SU-DHL-6 (cell line): ENCODE results near the gene KHDC4.

ENCODE experiments used
- H2AFZ ChIP-seq: fragments of 200-600 bp; sonication (generic); 2 replicates; pipeline ENCODE4 v1.6.1; 2014; ENCODE audit warnings: low read depth, mild to moderate bottlenecking, moderate library complexity, mixed read lengths, antibody characterized with exemption, low read length; ENCODE audit not compliant: severe bottlenecking
- H3F3A ChIP-seq: fragments of 200-600 bp; shearing (Covaris generic); 2 replicates; pipeline ENCODE4 v1.6.0; 2016; ENCODE audit warnings: antibody characterized with exemption, mild to moderate bottlenecking; ENCODE audit not compliant: insufficient read depth
- H3K27ac ChIP-seq: fragments of 200-600 bp; sonication (generic); 2 replicates; pipeline ENCODE4 v1.5.1; 2016; ENCODE audit warnings: low read depth, mild to moderate bottlenecking, low read length, moderate library complexity, mixed read lengths
- H3K27me3 ChIP-seq: fragments of 200-600 bp; sonication (generic), shearing (Covaris generic); 2 replicates; pipeline ENCODE4 v1.6.0; 2014; ENCODE audit warnings: mild to moderate bottlenecking, low read length
- H3K36me3 ChIP-seq: fragments of 200-600 bp; sonication (generic); 2 replicates; pipeline ENCODE4 v1.6.1; 2014; ENCODE audit warnings: mild to moderate bottlenecking, low read length, mixed read lengths
- H3K4me2 ChIP-seq: fragments of 300-600, 200-600 bp; shearing (Covaris generic), sonication (generic); 2 replicates; pipeline ENCODE4 v1.6.0; 2014; ENCODE audit warnings: low read length, low read depth, mild to moderate bottlenecking; ENCODE audit not compliant: poor library complexity, severe bottlenecking
- H3K4me3 ChIP-seq: fragments of 200-600 bp; sonication (generic); 2 replicates; pipeline ENCODE4 v1.5.1; 2014; ENCODE audit warnings: antibody characterized with exemption, low read length, mild to moderate bottlenecking, mixed read lengths; ENCODE audit not compliant: insufficient read depth, poor library complexity, severe bottlenecking
- H3K79me2 ChIP-seq: fragments of 200-600 bp; sonication (generic); 2 replicates; pipeline ENCODE4 v1.6.1; 2014; ENCODE audit warnings: mild to moderate bottlenecking, low read length, moderate library complexity; ENCODE audit not compliant: insufficient read depth
- H3K9ac ChIP-seq: fragments of 200-600 bp; sonication (generic); 2 replicates; pipeline ENCODE4 v1.7.0; 2014; ENCODE audit warnings: mild to moderate bottlenecking, low read length
- H3K9me2 ChIP-seq: fragments of 200-600 bp; sonication (generic); replicated peaks from 2 replicates; pipeline ENCODE4 v1.6.1; 2014; ENCODE audit warnings: low read length; ENCODE audit not compliant: insufficient read depth
- H3K9me3 ChIP-seq: fragments of 200-600 bp; sonication (generic); 2 replicates; pipeline ENCODE4 v1.6.1; 2014; ENCODE audit warnings: low read length, mixed read lengths; ENCODE audit not compliant: insufficient read depth
- H4K20me1 ChIP-seq: fragments of 200-600 bp; sonication (generic); 2 replicates; pipeline ENCODE4 v1.6.1; 2014; ENCODE audit warnings: low read depth, mild to moderate bottlenecking, antibody characterized with exemption, low read length, moderate library complexity, mixed read lengths
- EZH2phosphoT487 ChIP-seq: fragments of 200-600 bp; sonication (generic), shearing (Covaris generic); conservative IDR thresholded peaks from 2 replicates; pipeline ENCODE4 v1.6.1; 2018; ENCODE audit warnings: mild to moderate bottlenecking, antibody characterized with exemption, low read length, moderate library complexity, mixed read lengths
- TF ChIP-seq, protein P1 (sequence below): fragments of 200-600 bp; sonication (generic); IDR thresholded peaks from one replicate; pipeline ENCODE4 v1.5.1; 2017; ENCODE audit warnings: antibody characterized with exemption, mild to moderate bottlenecking, low read length, moderate library complexity; ENCODE audit not compliant: insufficient read depth, poor library complexity, severe bottlenecking

KHDC4 gene

DNA sequence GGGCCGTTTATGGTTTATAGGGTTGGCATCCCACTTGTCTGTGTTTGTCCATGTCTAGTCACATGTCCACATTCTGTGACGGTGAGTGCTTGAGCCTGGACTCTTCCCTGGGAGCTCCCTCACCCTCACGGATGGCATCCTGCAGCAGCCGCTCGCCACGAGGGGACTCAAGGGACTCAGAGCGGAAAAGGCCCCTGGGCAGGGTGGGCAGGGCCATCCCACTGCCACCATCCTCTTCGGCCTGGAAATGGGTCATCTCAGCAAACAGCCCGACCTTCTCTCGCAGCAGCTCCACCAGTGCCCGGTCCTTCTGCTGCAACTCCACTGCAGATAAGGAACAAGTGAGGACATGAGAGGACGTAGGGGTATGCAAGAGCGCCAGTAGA lies 18.3 kb upstream of the KHDC4 start:
- Histone ChIP-seq H3K27me3 (no peaks in the 10 kb centered on the region), H4K20me1 (no peaks in the 10 kb centered on the region), H3K9ac (no peak overlapping the region), H3K79me2 (no peaks in the 10 kb centered on the region), H3K4me3 (no peak overlapping the region), H3K4me2 (no peak overlapping the region), H3K9me2 (no peaks in the 10 kb centered on the region), H2AFZ (no peak overlapping the region), H3F3A (peaks cover 15% of the 10 kb centered on the region; the same call in 1 of the 2 replicates), H3K27ac (no peak overlapping the region), H3K9me3 (no peaks in the 10 kb centered on the region), H3K36me3 (peaks cover 34% of the 10 kb centered on the region)
- TF ChIP-seq, protein P1, sequence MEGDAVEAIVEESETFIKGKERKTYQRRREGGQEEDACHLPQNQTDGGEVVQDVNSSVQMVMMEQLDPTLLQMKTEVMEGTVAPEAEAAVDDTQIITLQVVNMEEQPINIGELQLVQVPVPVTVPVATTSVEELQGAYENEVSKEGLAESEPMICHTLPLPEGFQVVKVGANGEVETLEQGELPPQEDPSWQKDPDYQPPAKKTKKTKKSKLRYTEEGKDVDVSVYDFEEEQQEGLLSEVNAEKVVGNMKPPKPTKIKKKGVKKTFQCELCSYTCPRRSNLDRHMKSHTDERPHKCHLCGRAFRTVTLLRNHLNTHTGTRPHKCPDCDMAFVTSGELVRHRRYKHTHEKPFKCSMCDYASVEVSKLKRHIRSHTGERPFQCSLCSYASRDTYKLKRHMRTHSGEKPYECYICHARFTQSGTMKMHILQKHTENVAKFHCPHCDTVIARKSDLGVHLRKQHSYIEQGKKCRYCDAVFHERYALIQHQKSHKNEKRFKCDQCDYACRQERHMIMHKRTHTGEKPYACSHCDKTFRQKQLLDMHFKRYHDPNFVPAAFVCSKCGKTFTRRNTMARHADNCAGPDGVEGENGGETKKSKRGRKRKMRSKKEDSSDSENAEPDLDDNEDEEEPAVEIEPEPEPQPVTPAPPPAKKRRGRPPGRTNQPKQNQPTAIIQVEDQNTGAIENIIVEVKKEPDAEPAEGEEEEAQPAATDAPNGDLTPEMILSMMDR = no peak
- TF ChIP-seq EZH2phosphoT487 = no peak

DNA sequence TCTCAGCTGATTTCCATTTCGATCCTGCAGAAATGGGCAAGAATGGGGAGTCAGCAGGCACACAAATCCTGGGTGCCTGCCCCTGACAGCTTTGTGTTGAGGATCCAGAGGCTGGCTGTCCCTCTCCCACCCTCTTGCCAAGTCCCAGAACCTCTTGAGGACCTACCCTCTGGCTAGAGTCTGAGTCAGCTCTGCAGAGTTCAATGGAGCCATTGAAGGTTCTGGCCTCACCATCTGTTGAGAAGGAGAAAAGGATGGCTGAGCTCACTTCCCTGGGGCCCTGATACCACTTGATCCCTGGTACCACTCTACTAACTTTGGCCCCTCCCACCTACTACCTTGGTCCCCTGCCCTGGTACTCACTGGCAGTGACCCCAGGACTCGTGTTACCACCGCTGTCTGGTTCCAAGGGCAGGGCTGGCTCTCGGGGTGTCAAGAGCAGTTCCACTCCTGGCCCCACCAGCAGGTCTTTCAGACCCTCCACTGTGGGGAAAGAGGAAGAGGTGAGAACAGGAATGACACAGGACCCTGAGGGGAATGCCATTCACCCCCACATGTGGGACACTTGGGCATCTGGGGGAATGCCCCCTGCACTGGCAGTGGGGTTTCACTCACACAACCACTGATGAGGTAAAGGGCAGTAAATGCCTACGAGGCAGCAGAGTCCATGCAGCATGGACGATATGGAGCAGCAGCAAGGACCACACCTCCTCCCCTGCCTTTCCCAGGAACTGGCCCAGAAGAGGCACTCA lies 17.7 kb upstream of the KHDC4 start:
- TF ChIP-seq, protein P1 = no peak
- no peak for TF ChIP-seq EZH2phosphoT487
- no peaks in the 10 kb centered on the region for H3K9me3 ChIP-seq
- no peaks in the 10 kb centered on the region for H4K20me1 ChIP-seq
- no peak overlapping the region for H3K9ac ChIP-seq
- H3K4me2 ChIP-seq = no peak overlapping the region
- H3K4me3 ChIP-seq = no peak overlapping the region
- peaks cover 20% of the 10 kb centered on the region for H3F3A ChIP-seq
- no peaks in the 10 kb centered on the region for H3K27me3 ChIP-seq
- H2AFZ ChIP-seq = no peak overlapping the region
- H3K79me2 ChIP-seq = no peaks in the 10 kb centered on the region
- H3K36me3 ChIP-seq = peaks cover 32% of the 10 kb centered on the region
- no peak overlapping the region for H3K27ac ChIP-seq
- H3K9me2 ChIP-seq = no peaks in the 10 kb centered on the region

- TF ChIP-seq EZH2phosphoT487 = no peak
- TF ChIP-seq, protein P1 = no peak
Observed at GRCh38 chr1:155950829-155951228, 16.6 kb upstream of the KHDC4 start.

More at GRCh38 chr1:155950829-155951228, 16.6 kb upstream of the KHDC4 start:
- H3F3A ChIP-seq = peaks cover 28% of the 10 kb centered on the region
- H3K9me3 ChIP-seq = no peaks in the 10 kb centered on the region
- no peaks in the 10 kb centered on the region for H3K27me3 ChIP-seq
- no peaks in the 10 kb centered on the region for H3K9me2 ChIP-seq
- H3K36me3 ChIP-seq = peaks cover 31% of the 10 kb centered on the region
- no peak overlapping the region for H3K9ac ChIP-seq
- no peak overlapping the region for H3K4me3 ChIP-seq
- H3K4me2 ChIP-seq = no peak overlapping the region
- H3K27ac ChIP-seq = no peak overlapping the region
- no peak overlapping the region for H2AFZ ChIP-seq
- H4K20me1 ChIP-seq = no peaks in the 10 kb centered on the region
- H3K79me2 ChIP-seq = no peaks in the 10 kb centered on the region
